Renal cortical epithelial cell (primary cell): ENCODE data around the gene TMEM150A. TPM values are rescaled to one million over a fixed set of nuclear protein-coding genes. Genes with fewer than 3 reads are reported as not detected.
"Not testable (repeated sequence)": the region's sequence is repeated elsewhere in the genome, so short reads cannot be mapped to it uniquely, and the experiment has no call there.

Experiments
- DNase-seq: peaks from one replicate; pipeline ENCODE4 v3.0.0-alpha.2; 2011; ENCODE audit warnings: low read depth
- total RNA-seq: library from RNA; depleted of rRNA; stranded (reverse); fragments of >200 nt; gene quantifications from 2 replicates; pipeline ENCODE4 v1.2.3, GENCODE V29; 2014

The TMEM150A gene
- total RNA-seq, 1 donor from 2014 or later = 13.6 TPM

- no peak for DNase-seq
Observed at GRCh38 chr2:85593023-85593422, 9.5 kb downstream of the TMEM150A start.

- not testable (repeated sequence) for DNase-seq
Observed at GRCh38 chr2:85592299-85592698, 10.2 kb downstream of the TMEM150A start.

GRCh38 chr2:85591563-85591962, 10.9 kb downstream of the TMEM150A start:
- DNase-seq = no peak

GRCh38 chr2:85590950-85591349, 11.5 kb downstream of the TMEM150A start:
- no peak for DNase-seq

GRCh38 chr2:85589982-85590791, 12.3 kb downstream of the TMEM150A start:
- peak; percentile 89 for DNase-seq

GRCh38 chr2:85589181-85589580, 13.3 kb downstream of the TMEM150A start:
- no peak for DNase-seq

- no peak for DNase-seq
Observed at GRCh38 chr2:85588645-85589044, 13.9 kb downstream of the TMEM150A start.

GRCh38 chr2:85588236-85588635, 14.3 kb downstream of the TMEM150A start:
- DNase-seq = no peak

GRCh38 chr2:85585781-85586105, 16.8 kb downstream of the TMEM150A start:
- peak; percentile 57 for DNase-seq

- peak; percentile 81 for DNase-seq
Observed at GRCh38 chr2:85584857-85585780, 17.4 kb downstream of the TMEM150A start.

GRCh38 chr2:85584354-85584856, 18.1 kb downstream of the TMEM150A start, which contains the start of gene VAMP5:
Gene VAMP5 (plus strand): TSS chr2:85584431. CDS start chr2:85584491, 60 bp downstream.
- no peak for DNase-seq

- no peak for DNase-seq
Observed at GRCh38 chr2:85583667-85584353, 18.7 kb downstream of the TMEM150A start.

GRCh38 chr2:85582492-85582891, 20.0 kb downstream of the TMEM150A start:
- DNase-seq = no peak

- DNase-seq = no peak
Observed at GRCh38 chr2:85580206-85580605, 22.3 kb downstream of the TMEM150A start.

GRCh38 chr2:85579266-85579935, 23.1 kb downstream of the TMEM150A start:
- no peak for DNase-seq

GRCh38 chr2:85578243-85579180, 24.0 kb downstream of the TMEM150A start:
- no peak for DNase-seq

GRCh38 chr2:85577386-85578242, 24.9 kb downstream of the TMEM150A start, which contains the start of gene VAMP8:
Gene VAMP8 (plus strand): TSS chr2:85577586. CDS start chr2:85577647, 61 bp downstream.
- peak; percentile 42 for DNase-seq

- no peak for DNase-seq
Observed at GRCh38 chr2:85577063-85577385, 25.5 kb downstream of the TMEM150A start.

- DNase-seq = no peak
Observed at GRCh38 chr2:85575739-85576138, 26.8 kb downstream of the TMEM150A start.
